ENCODE results near the gene KLHL7.

DNA sequence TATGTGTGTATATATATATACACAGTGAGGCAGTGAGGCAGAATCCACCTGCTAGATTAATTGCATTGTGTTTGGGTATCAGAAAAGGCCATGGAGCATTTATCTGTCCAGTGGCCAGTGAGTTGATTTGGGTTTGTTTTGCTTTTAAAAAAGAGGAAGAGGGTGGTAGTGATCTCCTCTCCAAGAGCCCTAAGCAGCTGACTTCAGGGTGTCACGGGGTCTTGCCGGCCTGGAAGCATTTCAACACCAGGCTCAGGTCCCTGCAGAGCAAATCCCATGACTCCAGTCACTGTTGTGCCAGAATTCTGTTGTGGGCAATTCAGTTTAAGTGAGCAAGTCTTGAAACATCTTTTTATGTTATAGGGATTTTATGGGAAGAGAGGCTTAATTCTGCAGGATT lies 110.4 kb downstream of the KLHL7 start:
- TF ChIP-seq POLR2A (IDR thresholded peaks at IDR 0.05) (no peak), POLR2AphosphoS5 (IDR thresholded peaks at IDR 0.05) (no peak), EP300 (IDR thresholded peaks at IDR 0.05) (no peak)
- TF ChIP-seq, protein P1, sequence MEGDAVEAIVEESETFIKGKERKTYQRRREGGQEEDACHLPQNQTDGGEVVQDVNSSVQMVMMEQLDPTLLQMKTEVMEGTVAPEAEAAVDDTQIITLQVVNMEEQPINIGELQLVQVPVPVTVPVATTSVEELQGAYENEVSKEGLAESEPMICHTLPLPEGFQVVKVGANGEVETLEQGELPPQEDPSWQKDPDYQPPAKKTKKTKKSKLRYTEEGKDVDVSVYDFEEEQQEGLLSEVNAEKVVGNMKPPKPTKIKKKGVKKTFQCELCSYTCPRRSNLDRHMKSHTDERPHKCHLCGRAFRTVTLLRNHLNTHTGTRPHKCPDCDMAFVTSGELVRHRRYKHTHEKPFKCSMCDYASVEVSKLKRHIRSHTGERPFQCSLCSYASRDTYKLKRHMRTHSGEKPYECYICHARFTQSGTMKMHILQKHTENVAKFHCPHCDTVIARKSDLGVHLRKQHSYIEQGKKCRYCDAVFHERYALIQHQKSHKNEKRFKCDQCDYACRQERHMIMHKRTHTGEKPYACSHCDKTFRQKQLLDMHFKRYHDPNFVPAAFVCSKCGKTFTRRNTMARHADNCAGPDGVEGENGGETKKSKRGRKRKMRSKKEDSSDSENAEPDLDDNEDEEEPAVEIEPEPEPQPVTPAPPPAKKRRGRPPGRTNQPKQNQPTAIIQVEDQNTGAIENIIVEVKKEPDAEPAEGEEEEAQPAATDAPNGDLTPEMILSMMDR (IDR thresholded peaks at IDR 0.05), result no peak

Measured in gastroesophageal sphincter (tissue), 3 donors.